K562 (cell line): ENCODE results near the gene ORC2. TPM values are rescaled to one million over a fixed set of nuclear protein-coding genes. Genes with fewer than 3 reads are reported as not detected.

ENCODE experiments used
- ARID3B ChIP-seq: fragments of 250-450 bp; sonication (Bioruptor Pico); IDR thresholded peaks from 2 replicates; pipeline ENCODE4 v1.4.0; 2020; ENCODE audit warnings: borderline replicate concordance
- ARID4B ChIP-seq: sonication (generic); formaldehyde crosslinking; IDR thresholded peaks from 2 replicates; pipeline ENCODE4 v1.8.0; 2022; ENCODE audit warnings: mild to moderate bottlenecking, missing genetic modification reagents
- BCL6 ChIP-seq: fragments of 250-450 bp; sonication (Bioruptor Pico); IDR thresholded peaks from 2 replicates; pipeline ENCODE4 v1.4.0; 2020
- CC2D1A ChIP-seq: fragments of 450-650 bp; IDR thresholded peaks from 2 replicates; pipeline ENCODE4 v1.6.1; 2017; ENCODE audit warnings: mild to moderate bottlenecking
- CREB1 ChIP-seq, 2 experiments: sonication (generic) in 1 of 2; formaldehyde crosslinking in 1 of 2; IDR thresholded peaks; 2 replicates each; pipeline versions ENCODE4 v1.6.1 to v1.8.0; 2012 to 2022; ENCODE audit warnings: inconsistent platforms in 1 of 2, mild to moderate bottlenecking in 1 of 2, missing genetic modification reagents in 1 of 2, moderate library complexity in 1 of 2
- ETS1 ChIP-seq: conservative IDR thresholded peaks from 2 replicates; pipeline ENCODE4 v1.6.1; 2011; ENCODE audit warnings: low read depth, mild to moderate bottlenecking, low read length; ENCODE audit not compliant: control insufficient read depth
- ETV1 ChIP-seq: fragments of 450-650 bp; conservative IDR thresholded peaks from 2 replicates; pipeline ENCODE4 v1.6.1; 2016; ENCODE audit warnings: missing genetic modification characterization, control low read depth, low read depth, missing compliant biosample characterization
- FOXA3 ChIP-seq, 2 experiments: fragments of 450-650 bp in 1 of 2; sonication (generic) in 1 of 2; formaldehyde crosslinking; IDR thresholded peaks in 1 of 2; conservative IDR thresholded peaks in 1 of 2; 2 replicates each; pipeline versions ENCODE4 v1.4.0 to v1.8.0; 2020 to 2022; ENCODE audit warnings: mild to moderate bottlenecking in 2 of 2, missing genetic modification reagents in 1 of 2
- MEIS2 ChIP-seq: fragments of 450-650 bp; IDR thresholded peaks from 2 replicates; pipeline ENCODE4 v1.6.1; 2014; ENCODE audit warnings: mild to moderate bottlenecking; ENCODE audit not compliant: partially characterized antibody
- MTA2 ChIP-seq: fragments of 450-650 bp; IDR thresholded peaks from 2 replicates; pipeline ENCODE4 v1.6.1; 2016; ENCODE audit warnings: low read depth
- NKRF ChIP-seq: fragments of 450-650 bp; IDR thresholded peaks from 2 replicates; pipeline ENCODE4 v1.6.1; 2016; ENCODE audit warnings: borderline replicate concordance
- POLR2A ChIP-seq: fragments of 450-650 bp; conservative IDR thresholded peaks from 2 replicates; pipeline ENCODE4 v1.6.1; 2016
- TAL1 ChIP-seq: fragments of 450-650 bp; IDR thresholded peaks from 2 replicates; pipeline ENCODE4 v1.6.1; 2016; ENCODE audit warnings: mild to moderate bottlenecking
- TCF7 ChIP-seq: sonication (generic); IDR thresholded peaks from 2 replicates; pipeline ENCODE4 v1.6.1; 2016; ENCODE audit warnings: antibody characterized with exemption, borderline replicate concordance
- TEAD2 ChIP-seq: fragments of 450-650 bp; IDR thresholded peaks from 2 replicates; pipeline ENCODE4 v1.6.1; 2016; ENCODE audit warnings: missing genetic modification characterization, control low read depth, missing compliant biosample characterization
- ZFP1 ChIP-seq: fragments of 450-650 bp; formaldehyde crosslinking; IDR thresholded peaks from 2 replicates; pipeline ENCODE4 v1.4.0; 2020; ENCODE audit warnings: mild to moderate bottlenecking, mixed read lengths
- ZNF175 ChIP-seq: fragments of 200-800 bp; sonication (Bioruptor generic); IDR thresholded peaks from 2 replicates; pipeline ENCODE4 v1.6.1; 2016; ENCODE audit warnings: low read depth, mild to moderate bottlenecking, missing genetic modification characterization, missing compliant biosample characterization
- polyA plus RNA-seq, 8 experiments: library from polyadenylated mRNA; depleted of rRNA in 4 of 8; stranded (reverse) in 5 of 8; unstranded in 3 of 8; fragments of >200 nt; fragmentation: Nextera tagmentation in 2 of 8; fragmentation: Illumina TruSeq in 1 of 8; extraction: Ambion mirVana in 2 of 8; extraction: Trizol in 1 of 8; gene quantifications; 2 replicates each; pipeline versions ENCODE4 v1.2.1 to v1.2.3, GENCODE V29; 2011 to 2014; ENCODE audit warnings: inconsistent platforms in 1 of 8, missing spikeins in 1 of 8
- total RNA-seq, 7 experiments: library from RNA; depleted of rRNA in 6 of 7; stranded (reverse); fragments of >200 nt in 6 of 7; fragmentation: Illumina TruSeq in 2 of 7; extraction: Trizol in 2 of 7; gene quantifications; 2 replicates each; pipeline versions ENCODE4 v1.2.1 to v1.2.3, GENCODE V29; 2011 to 2021; ENCODE audit warnings: low replicate concordance in 1 of 7

Gene ORC2
- total and polyA plus RNA-seq, 9 of the 15 experiments (the other 6 are each of a cell fraction or from before 2014, with no cell fraction given), result 5.6 to 41.1 (median 19.0) TPM

- no peak for TF ChIP-seq MEIS2
- no peak for TF ChIP-seq ARID3B
- TF ChIP-seq ARID4B, result peak; percentile 48; the same call in 1 of the 2 replicates
- no peak for TF ChIP-seq BCL6 (CRISPR knock-in tag)
- no peak for TF ChIP-seq TEAD2 (tag)
- TF ChIP-seq CC2D1A, result 0 out of 2 replicates have a peak, but pooled peaks have one; percentile 32
- peak; percentile 53 for TF ChIP-seq CREB1 (IDR thresholded peaks at IDR 0.05)
- peak; percentile 79 for TF ChIP-seq CREB1 (CRISPR knock-in tag; IDR thresholded peaks at IDR 0.05)
- TF ChIP-seq POLR2A, result peak; percentile 81
- TF ChIP-seq TAL1, result no peak
- no peak for TF ChIP-seq ETS1
- TF ChIP-seq MTA2, result no peak
- TF ChIP-seq TCF7, result no peak
- TF ChIP-seq NKRF, result peak; percentile 75
- no peak for TF ChIP-seq ZFP1
- no peak for TF ChIP-seq ZNF175 (CRISPR knock-in tag)
- TF ChIP-seq FOXA3 (CRISPR knock-in tag; conservative IDR thresholded peaks at IDR 0.05 in 1 of 2, IDR thresholded peaks at IDR 0.05 in 1 of 2), result no peak
- TF ChIP-seq ETV1 (tag), result peak; percentile 63; the same call in 1 of the 2 replicates
Measured at GRCh38 chr2:200963124-200963917, at the start of gene ORC2 (continued).
